ENCODE data around the gene CACNA2D1. TPM values are rescaled to one million over a fixed set of nuclear protein-coding genes. Genes with fewer than 3 reads are reported as not detected.

Gene CACNA2D1
- total RNA-seq, 1 experiment from 2014 or later = 0.27 TPM

GRCh38 chr7:82049891-82050533, 393.6 kb downstream of the CACNA2D1 start:
- Histone ChIP-seq H3K36me3 (ENCODE audit: control insufficient read depth in 1 of 2, insufficient read depth in 2 of 2, low read length in 2 of 2) (no peaks in the 10 kb centered on the region), H4K20me1 (ENCODE audit: insufficient read depth) (no peaks in the 10 kb centered on the region), H3K79me2 (ENCODE audit: insufficient read depth, low read length) (no peaks in the 10 kb centered on the region), H3K4me3 (replicated peaks in 1 of 2; ENCODE audit: low read depth in 1 of 2, low read length in 2 of 2) (no peak overlapping the region), H3K9ac (ENCODE audit: low read length) (no peak overlapping the region), H3K9me2 (ENCODE audit: insufficient read depth) (no peaks in the 10 kb centered on the region), H3K4me1 (ENCODE audit: control insufficient read depth in 1 of 2, insufficient read depth in 2 of 2, low read length in 2 of 2) (peaks cover 9 to 19% of the 10 kb centered on the region in 2 experiments; a peak in 3 of 4 replicates), H3K27me3 (ENCODE audit: insufficient read depth, low read length) (no peaks in the 10 kb centered on the region), H2AFZ (ENCODE audit: low read depth, low read length, poor library complexity, severe bottlenecking) (peak overlapping the region; percentile 74), H3K27ac (ENCODE audit: low read depth, low read length) (no peak overlapping the region), H3K9me3 (ENCODE audit: control insufficient read depth in 1 of 2, insufficient read depth in 1 of 2, low read depth in 1 of 2, low read length in 2 of 2) (no peaks in the 10 kb centered on the region), H3K4me2 (ENCODE audit: low read length) (peak overlapping the region; percentile 60)
- ATAC-seq (peak; percentile 95), DNase-seq (ENCODE audit: low read depth, low spot score) (peak; percentile 59)
- BruUV-seq (replicated peaks) = no TSS peak
- ChIA-PET RAD21 (ENCODE audit: low non-redundant PET in 1 of 2, low total read pairs in 2 of 2, uncharacterized antibody in 2 of 2, unreplicated experiment in 2 of 2) (no interaction called here), POLR2A (no interaction called here), CTCF (interaction anchor here (1.1 kb wide), 1 partner anchor 522 kb away, joined by 3 read pairs; no protein-coding TSS in a partner anchor)
- intact Hi-C loops (cut with micrococcal nuclease) = loop anchor here (10.0 kb wide), 1 partner anchor 185 kb away; no protein-coding TSS in a partner anchor
- TF ChIP-seq ZBTB33 (IDR thresholded peaks at IDR 0.05; ENCODE audit: extremely low read depth, insufficient replicate concordance, low read length) (no peak), JUND (IDR thresholded peaks at IDR 0.05) (peak; percentile 69), SIN3A (IDR thresholded peaks at IDR 0.05; ENCODE audit: low read depth) (no peak), MAX (IDR thresholded peaks at IDR 0.05) (no peak), SP1 (IDR thresholded peaks at IDR 0.05; ENCODE audit: low read depth) (peak; percentile 54), ATF3 (IDR thresholded peaks at IDR 0.05) (no peak), REST (IDR thresholded peaks at IDR 0.05; ENCODE audit: low read depth) (no peak), CTCF (IDR thresholded peaks at IDR 0.05 in 2 of 3, conservative IDR thresholded peaks at IDR 0.05 in 1 of 3; ENCODE audit: borderline replicate concordance in 1 of 3, insufficient read depth in 1 of 3, low read depth in 2 of 3, low read length in 2 of 3) (no peak), TCF7L2 (IDR thresholded peaks at IDR 0.05; ENCODE audit: borderline replicate concordance, extremely low read depth, insufficient read depth, insufficient read length) (peak; percentile 40), RAD21 (IDR thresholded peaks at IDR 0.05; ENCODE audit: low read depth) (0 out of 2 replicates have a peak, but pooled peaks have one; percentile 10), EZH2phosphoT487 (IDR thresholded peaks at IDR 0.05; ENCODE audit: borderline replicate concordance) (no peak), EGR1 (IDR thresholded peaks at IDR 0.05; ENCODE audit: low read depth) (no peak), ZFX (IDR thresholded peaks at IDR 0.05) (no peak), POLR2A (IDR thresholded peaks at IDR 0.05; ENCODE audit: borderline replicate concordance, extremely low read depth, insufficient read depth, insufficient read length) (no peak), SRF (IDR thresholded peaks at IDR 0.05; ENCODE audit: low read depth) (no peak), CBX3 (IDR thresholded peaks at IDR 0.05; ENCODE audit: low read depth) (no peak), ZNF274 (IDR thresholded peaks at IDR 0.05; ENCODE audit: low read depth, low read length) (no peak), ELF1 (IDR thresholded peaks at IDR 0.05; ENCODE audit: borderline replicate concordance, low read depth) (no peak), YY1 (IDR thresholded peaks at IDR 0.05; ENCODE audit: extremely low read depth, insufficient replicate concordance, low read depth, low read length) (no peak), CEBPB (IDR thresholded peaks at IDR 0.05; ENCODE audit: low read depth) (peak; percentile 29; the same call in 1 of the 2 replicates)

All from HCT116 (cell line).